ENCODE data around the gene CELA3B. TPM values are rescaled to one million over a fixed set of nuclear protein-coding genes. Genes with fewer than 3 reads are reported as not detected.
A peak's percentile ranks its signal among the peaks of the same experiment; 100 is the strongest.

The CELA3B gene
- total and polyA plus RNA-seq, 2 of the 8 experiments (the other 6 are each of a cell fraction or from before 2014, with no cell fraction given) = not detected

GRCh38 chr1:21952786-21953520, 23.9 kb upstream of the CELA3B start:
- no peak overlapping the region for H2BK120ac ChIP-seq (replicated peaks; ENCODE audit: low read depth, low read length)
- 0 out of 7 replicates have a peak, but pooled peaks cover 0 to 2% (median 0%) of the 10 kb centered on the region in 4 experiments for H3K27me3 ChIP-seq (replicated peaks in 1 of 4; ENCODE audit: control insufficient read depth in 3 of 4, extremely low read depth in 1 of 4, insufficient read depth in 3 of 4, low read length in 3 of 4)
- no peak overlapping the region for H3K4me2 ChIP-seq (ENCODE audit: insufficient read depth in 1 of 2, low read depth in 2 of 2, low read length in 2 of 2)
- H3K4ac ChIP-seq (replicated peaks; ENCODE audit: insufficient read length, low read depth, low read length) = no peak overlapping the region
- H3K23ac ChIP-seq (ENCODE audit: insufficient read length) = no peak overlapping the region
- H3K56ac ChIP-seq (replicated peaks; ENCODE audit: insufficient read length, low read depth, low read length) = no peak overlapping the region
- no peaks in the 10 kb centered on the region for H4K20me1 ChIP-seq (replicated peaks in 1 of 2; ENCODE audit: control insufficient read depth in 1 of 2, insufficient read depth in 2 of 2, low read length in 2 of 2)
- no peak overlapping the region for H2AFZ ChIP-seq (ENCODE audit: low read length)
- FAIRE-seq = no peak
- no peaks in the 10 kb centered on the region for H3K23me2 ChIP-seq (ENCODE audit: low read depth, low read length)
- no peak overlapping the region for H3K9ac ChIP-seq (replicated peaks in 1 of 4; ENCODE audit: extremely low read depth in 1 of 4, low read depth in 3 of 4, low read length in 3 of 4)
- no peaks in the 10 kb centered on the region for H3K79me1 ChIP-seq (ENCODE audit: low read depth, low read length)
- H4K5ac ChIP-seq (ENCODE audit: insufficient read length, low read depth, low read length) = no peak overlapping the region
- ChIA-PET POLR2A (ENCODE audit: partially characterized antibody) (interaction anchor here (2.1 to 2.4 kb wide), 2 partner anchors 9 to 17 kb away, joined by 6 to 7 read pairs; no protein-coding TSS in a partner anchor), CTCF (ENCODE audit: partially characterized antibody) (interaction anchor here (0.6 to 2.4 kb wide), 7 partner anchors 10 to 77 kb away, joined by 3 to 8 read pairs (median 3); no protein-coding TSS in a partner anchor)
- H3K18ac ChIP-seq (ENCODE audit: extremely low read depth, low read length) = peak overlapping the region; percentile 17; the same call in 1 of the 2 replicates
- no peak overlapping the region for H2BK5ac ChIP-seq (ENCODE audit: low read depth, low read length)
- H3K4me1 ChIP-seq (replicated peaks in 1 of 4; ENCODE audit: control insufficient read depth in 3 of 4, insufficient read depth in 4 of 4, low read length in 3 of 4) = peaks cover 5 to 17% (median 11%) of the 10 kb centered on the region in 4 experiments
- DNase-seq (ENCODE audit: low read depth in 1 of 2, low spot score in 2 of 2) = no peak
- no peak overlapping the region for H3K4me3 ChIP-seq (ENCODE audit: extremely low read depth in 1 of 4, insufficient read depth in 2 of 4, low read depth in 3 of 4, low read length in 4 of 4)
- no peak overlapping the region for H3K14ac ChIP-seq (ENCODE audit: insufficient read length)
- no peak overlapping the region for H4K8ac ChIP-seq (ENCODE audit: extremely low read depth, insufficient read depth, low read length)
- WGBS, 2 experiments (ENCODE audit: extremely low coverage in 1 of 2, insufficient coverage in 1 of 2, insufficient read length in 1 of 2, insufficient replicate concordance in 2 of 2, low coverage in 1 of 2, low lambda C conversion rate in 2 of 2, missing lambda C conversion rate in 1 of 2) = 86% methylated on average over 6 of the region's 6 CpGs; no CpG with 5 or more reads in 1 of the 2 experiments
- H2BK12ac ChIP-seq (ENCODE audit: low read depth, low read length) = no peak overlapping the region
- H2BK20ac ChIP-seq (ENCODE audit: low read length) = no peak overlapping the region
- no peaks in the 10 kb centered on the region for H3K9me3 ChIP-seq (ENCODE audit: insufficient read depth in 2 of 2, low read depth in 1 of 2, low read length in 1 of 2)
- H2AK5ac ChIP-seq (ENCODE audit: low read depth, low read length) = no peak overlapping the region
- TF ChIP-seq, protein P1, sequence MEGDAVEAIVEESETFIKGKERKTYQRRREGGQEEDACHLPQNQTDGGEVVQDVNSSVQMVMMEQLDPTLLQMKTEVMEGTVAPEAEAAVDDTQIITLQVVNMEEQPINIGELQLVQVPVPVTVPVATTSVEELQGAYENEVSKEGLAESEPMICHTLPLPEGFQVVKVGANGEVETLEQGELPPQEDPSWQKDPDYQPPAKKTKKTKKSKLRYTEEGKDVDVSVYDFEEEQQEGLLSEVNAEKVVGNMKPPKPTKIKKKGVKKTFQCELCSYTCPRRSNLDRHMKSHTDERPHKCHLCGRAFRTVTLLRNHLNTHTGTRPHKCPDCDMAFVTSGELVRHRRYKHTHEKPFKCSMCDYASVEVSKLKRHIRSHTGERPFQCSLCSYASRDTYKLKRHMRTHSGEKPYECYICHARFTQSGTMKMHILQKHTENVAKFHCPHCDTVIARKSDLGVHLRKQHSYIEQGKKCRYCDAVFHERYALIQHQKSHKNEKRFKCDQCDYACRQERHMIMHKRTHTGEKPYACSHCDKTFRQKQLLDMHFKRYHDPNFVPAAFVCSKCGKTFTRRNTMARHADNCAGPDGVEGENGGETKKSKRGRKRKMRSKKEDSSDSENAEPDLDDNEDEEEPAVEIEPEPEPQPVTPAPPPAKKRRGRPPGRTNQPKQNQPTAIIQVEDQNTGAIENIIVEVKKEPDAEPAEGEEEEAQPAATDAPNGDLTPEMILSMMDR (IDR thresholded peaks at IDR 0.05; ENCODE audit: control extremely low read depth in 1 of 3, insufficient read depth in 1 of 3, low read depth in 1 of 3, low read length in 3 of 3) = peak; percentile 12 to 56 (median 39); a peak in 2 of 4 replicates
- TF ChIP-seq RAD21 (IDR thresholded peaks at IDR 0.05 in 1 of 2, conservative IDR thresholded peaks at IDR 0.05 in 1 of 2; ENCODE audit: low read depth in 2 of 2, low read length in 2 of 2) (peak; percentile 15 to 28; a peak in 2 of 4 replicates), TCF12 (IDR thresholded peaks at IDR 0.05; ENCODE audit: low read depth, low read length) (no peak)
- H3K36me3 ChIP-seq (ENCODE audit: control insufficient read depth in 2 of 4, insufficient read depth in 4 of 4, low read length in 3 of 4) = no peaks in the 10 kb centered on the region
- H4K91ac ChIP-seq (replicated peaks; ENCODE audit: insufficient read length, low read length) = no peak overlapping the region
- no peak overlapping the region for H2BK15ac ChIP-seq (ENCODE audit: low read length)
- H3K27ac ChIP-seq (ENCODE audit: low read depth, low read length) = no peak overlapping the region
- H3K79me2 ChIP-seq (ENCODE audit: control insufficient read depth in 1 of 2, insufficient read depth in 2 of 2, low read length in 2 of 2) = no peaks in the 10 kb centered on the region

Data from H1 (cell line).